ENCODE measurements around the gene TRAK1. TPM values are rescaled to one million over a fixed set of nuclear protein-coding genes. Genes with fewer than 3 reads are reported as not detected.

TRAK1 gene
- total and polyA plus RNA-seq, 10 of the 15 experiments (the other 5 are each of a cell fraction or from before 2014, with no cell fraction given): 6.6 to 46.2 (median 23.7) TPM

DNA sequence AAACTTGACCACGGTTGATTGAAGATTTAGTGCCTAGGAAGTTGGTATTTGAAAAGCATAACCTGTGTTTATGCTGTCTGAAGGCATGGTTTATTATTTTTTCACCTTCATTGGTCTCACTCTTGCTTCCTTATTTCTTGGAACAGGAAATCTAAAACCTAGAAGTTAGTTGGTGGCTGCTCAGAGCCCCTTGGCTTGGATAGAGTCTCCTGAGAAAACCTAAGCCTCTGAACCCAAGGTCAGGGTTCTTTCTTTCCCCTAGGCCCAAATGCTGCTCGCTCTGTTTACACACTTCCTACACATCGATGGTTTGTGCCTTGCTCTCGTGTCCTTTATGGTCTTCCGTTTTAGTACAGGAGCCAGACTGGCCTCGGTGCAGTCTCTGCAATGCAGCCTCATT is 82.2 kb downstream of the TRAK1 start:
- H3K79me2 ChIP-seq (ENCODE audit: control insufficient read depth, insufficient read depth, low read length): peaks cover 44% of the 10 kb centered on the region
- no peak for DNase-seq (ENCODE audit: low read depth, low spot score)
- no peak for FAIRE-seq
- ATAC-seq: no peak; the same call in 2 of the 3 replicates
- H3K27ac ChIP-seq (ENCODE audit: control insufficient read depth, insufficient read depth): peak overlapping the region; percentile 64
- POLR2A ChIA-PET: no interaction called here
- no peak overlapping the region; the same call in 1 of the 2 replicates for H3K9ac ChIP-seq (ENCODE audit: control insufficient read depth, insufficient read depth, low read length)
- peaks cover 5 to 9% of the 10 kb centered on the region in 2 experiments for H3K36me3 ChIP-seq (ENCODE audit: control insufficient read depth in 2 of 2, insufficient read depth in 2 of 2, low read length in 1 of 2)
- H4K20me1 ChIP-seq (ENCODE audit: control insufficient read depth, insufficient read depth): no peaks in the 10 kb centered on the region
- peak overlapping the region; percentile 66 for H3K4me2 ChIP-seq (ENCODE audit: control insufficient read depth, insufficient read depth)
- WGBS (ENCODE audit: insufficient coverage, insufficient replicate concordance, low lambda C conversion rate, missing lambda C conversion rate): 70% methylated on average over 6 of the region's 6 CpGs
- in situ Hi-C loops (cut with MboI) (no loop called here), intact Hi-C loops (cut with micrococcal nuclease; ENCODE audit: unreplicated experiment) (no loop called here)
- H3K9me3 ChIP-seq (replicated peaks; ENCODE audit: control insufficient read depth, insufficient read depth, low read length): no peaks in the 10 kb centered on the region
- SMC1A ChIA-PET (ENCODE audit: uncharacterized antibody, unreplicated experiment): interaction anchor here (1.4 kb wide), 1 partner anchor 161 kb away, joined by 3 read pairs; no protein-coding TSS in a partner anchor
- no TSS peak for BruUV-seq (replicated peaks)
- no peak overlapping the region for H3K4me3 ChIP-seq
- CTCF ChIA-PET: no interaction called here
- peak overlapping the region; percentile 38 for H2AFZ ChIP-seq (ENCODE audit: control insufficient read depth, low read depth, low read length)
- no peaks in the 10 kb centered on the region for H3K27me3 ChIP-seq (replicated peaks in 1 of 2; ENCODE audit: control insufficient read depth in 2 of 2, insufficient read depth in 2 of 2, low read length in 1 of 2)
- RAD21 ChIA-PET (ENCODE audit: unreplicated experiment): no interaction called here
- H3K4me1 ChIP-seq (ENCODE audit: control insufficient read depth, insufficient read depth, low read length): peaks cover 48% of the 10 kb centered on the region
- TF ChIP-seq CBX3 (IDR thresholded peaks at IDR 0.05; ENCODE audit: borderline replicate concordance, low read depth): no peak
- TF ChIP-seq, protein P1, sequence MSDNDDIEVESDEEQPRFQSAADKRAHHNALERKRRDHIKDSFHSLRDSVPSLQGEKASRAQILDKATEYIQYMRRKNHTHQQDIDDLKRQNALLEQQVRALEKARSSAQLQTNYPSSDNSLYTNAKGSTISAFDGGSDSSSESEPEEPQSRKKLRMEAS (IDR thresholded peaks at IDR 0.05; ENCODE audit: low read depth, low read length): no peak
- TF ChIP-seq, protein P2, sequence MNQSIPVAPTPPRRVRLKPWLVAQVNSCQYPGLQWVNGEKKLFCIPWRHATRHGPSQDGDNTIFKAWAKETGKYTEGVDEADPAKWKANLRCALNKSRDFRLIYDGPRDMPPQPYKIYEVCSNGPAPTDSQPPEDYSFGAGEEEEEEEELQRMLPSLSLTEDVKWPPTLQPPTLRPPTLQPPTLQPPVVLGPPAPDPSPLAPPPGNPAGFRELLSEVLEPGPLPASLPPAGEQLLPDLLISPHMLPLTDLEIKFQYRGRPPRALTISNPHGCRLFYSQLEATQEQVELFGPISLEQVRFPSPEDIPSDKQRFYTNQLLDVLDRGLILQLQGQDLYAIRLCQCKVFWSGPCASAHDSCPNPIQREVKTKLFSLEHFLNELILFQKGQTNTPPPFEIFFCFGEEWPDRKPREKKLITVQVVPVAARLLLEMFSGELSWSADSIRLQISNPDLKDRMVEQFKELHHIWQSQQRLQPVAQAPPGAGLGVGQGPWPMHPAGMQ (IDR thresholded peaks at IDR 0.05; ENCODE audit: borderline replicate concordance): no peak
- TF ChIP-seq RUNX3 (IDR thresholded peaks at IDR 0.05; ENCODE audit: low read length): no peak
- no peak for TF ChIP-seq EED (IDR thresholded peaks at IDR 0.05; ENCODE audit: low read depth)
- no peak for TF ChIP-seq MEF2A (IDR thresholded peaks at IDR 0.05; ENCODE audit: insufficient read depth, low read depth, low read length)
- TF ChIP-seq ZZZ3 (IDR thresholded peaks at IDR 0.05; ENCODE audit: control insufficient read depth, insufficient read length, low read depth): no peak
- TF ChIP-seq CHD1 (IDR thresholded peaks at IDR 0.05; ENCODE audit: low read depth, low read length): no peak
- no peak for TF ChIP-seq CREB1 (IDR thresholded peaks at IDR 0.05; ENCODE audit: low read depth)
- TF ChIP-seq, protein P3, sequence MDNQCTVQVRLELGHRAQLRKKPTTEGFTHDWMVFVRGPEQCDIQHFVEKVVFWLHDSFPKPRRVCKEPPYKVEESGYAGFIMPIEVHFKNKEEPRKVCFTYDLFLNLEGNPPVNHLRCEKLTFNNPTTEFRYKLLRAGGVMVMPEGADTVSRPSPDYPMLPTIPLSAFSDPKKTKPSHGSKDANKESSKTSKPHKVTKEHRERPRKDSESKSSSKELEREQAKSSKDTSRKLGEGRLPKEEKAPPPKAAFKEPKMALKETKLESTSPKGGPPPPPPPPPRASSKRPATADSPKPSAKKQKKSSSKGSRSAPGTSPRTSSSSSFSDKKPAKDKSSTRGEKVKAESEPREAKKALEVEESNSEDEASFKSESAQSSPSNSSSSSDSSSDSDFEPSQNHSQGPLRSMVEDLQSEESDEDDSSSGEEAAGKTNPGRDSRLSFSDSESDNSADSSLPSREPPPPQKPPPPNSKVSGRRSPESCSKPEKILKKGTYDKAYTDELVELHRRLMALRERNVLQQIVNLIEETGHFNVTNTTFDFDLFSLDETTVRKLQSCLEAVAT (IDR thresholded peaks at IDR 0.05): no peak
- TF ChIP-seq SREBF2 (IDR thresholded peaks at IDR 0.05; ENCODE audit: low read length): no peak
- no peak for TF ChIP-seq ZNF622 (IDR thresholded peaks at IDR 0.05)
- no peak for TF ChIP-seq NFYA (IDR thresholded peaks at IDR 0.05; ENCODE audit: borderline replicate concordance, low read depth, low read length)
- TF ChIP-seq, protein P4, sequence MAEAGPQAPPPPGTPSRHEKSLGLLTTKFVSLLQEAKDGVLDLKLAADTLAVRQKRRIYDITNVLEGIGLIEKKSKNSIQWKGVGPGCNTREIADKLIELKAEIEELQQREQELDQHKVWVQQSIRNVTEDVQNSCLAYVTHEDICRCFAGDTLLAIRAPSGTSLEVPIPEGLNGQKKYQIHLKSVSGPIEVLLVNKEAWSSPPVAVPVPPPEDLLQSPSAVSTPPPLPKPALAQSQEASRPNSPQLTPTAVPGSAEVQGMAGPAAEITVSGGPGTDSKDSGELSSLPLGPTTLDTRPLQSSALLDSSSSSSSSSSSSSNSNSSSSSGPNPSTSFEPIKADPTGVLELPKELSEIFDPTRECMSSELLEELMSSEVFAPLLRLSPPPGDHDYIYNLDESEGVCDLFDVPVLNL (IDR thresholded peaks at IDR 0.05; ENCODE audit: low read depth, low read length): no peak
- TF ChIP-seq SMARCA5 (IDR thresholded peaks at IDR 0.05): no peak
- TF ChIP-seq, protein P5, sequence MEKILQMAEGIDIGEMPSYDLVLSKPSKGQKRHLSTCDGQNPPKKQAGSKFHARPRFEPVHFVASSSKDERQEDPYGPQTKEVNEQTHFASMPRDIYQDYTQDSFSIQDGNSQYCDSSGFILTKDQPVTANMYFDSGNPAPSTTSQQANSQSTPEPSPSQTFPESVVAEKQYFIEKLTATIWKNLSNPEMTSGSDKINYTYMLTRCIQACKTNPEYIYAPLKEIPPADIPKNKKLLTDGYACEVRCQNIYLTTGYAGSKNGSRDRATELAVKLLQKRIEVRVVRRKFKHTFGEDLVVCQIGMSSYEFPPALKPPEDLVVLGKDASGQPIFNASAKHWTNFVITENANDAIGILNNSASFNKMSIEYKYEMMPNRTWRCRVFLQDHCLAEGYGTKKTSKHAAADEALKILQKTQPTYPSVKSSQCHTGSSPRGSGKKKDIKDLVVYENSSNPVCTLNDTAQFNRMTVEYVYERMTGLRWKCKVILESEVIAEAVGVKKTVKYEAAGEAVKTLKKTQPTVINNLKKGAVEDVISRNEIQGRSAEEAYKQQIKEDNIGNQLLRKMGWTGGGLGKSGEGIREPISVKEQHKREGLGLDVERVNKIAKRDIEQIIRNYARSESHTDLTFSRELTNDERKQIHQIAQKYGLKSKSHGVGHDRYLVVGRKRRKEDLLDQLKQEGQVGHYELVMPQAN (conservative IDR thresholded peaks at IDR 0.05): no peak
- TF ChIP-seq RAD21 (IDR thresholded peaks at IDR 0.05; ENCODE audit: insufficient read depth, low read depth, low read length): no peak

Measured in GM12878 (cell line).